Measurements from ENCODE around the gene GAB2.
"Not testable (repeated sequence)": the region's sequence is repeated elsewhere in the genome, so short reads cannot be mapped to it uniquely, and the experiment has no call there.

- TF ChIP-seq TAF1, POU2F2 (IDR thresholded peaks at IDR 0.05; ENCODE audit: low read depth, low read length): not testable (repeated sequence)
These were observed 241.8 kb downstream of the GAB2 start for GRCh38 chr11:78175862-78176261.
